Lower leg skin (tissue), 3 donors: ENCODE results near the gene RHBDL3.

ENCODE experiments used
- POLR2A ChIP-seq, 2 donors: fragments of 450-650 bp; IDR thresholded peaks; one replicate each; pipeline ENCODE4 v1.6.1; 2016 to 2017; ENCODE audit warnings: antibody characterized with exemption in 2 of 2, mild to moderate bottlenecking in 1 of 2, moderate library complexity in 1 of 2
- TF ChIP-seq, protein P1 (sequence below), 3 donors: fragments of 450-650 bp; IDR thresholded peaks; one replicate each; pipeline ENCODE4 v1.5.1; 2016; ENCODE audit warnings: antibody characterized with exemption in 3 of 3, mild to moderate bottlenecking in 3 of 3, moderate library complexity in 2 of 3

DNA sequence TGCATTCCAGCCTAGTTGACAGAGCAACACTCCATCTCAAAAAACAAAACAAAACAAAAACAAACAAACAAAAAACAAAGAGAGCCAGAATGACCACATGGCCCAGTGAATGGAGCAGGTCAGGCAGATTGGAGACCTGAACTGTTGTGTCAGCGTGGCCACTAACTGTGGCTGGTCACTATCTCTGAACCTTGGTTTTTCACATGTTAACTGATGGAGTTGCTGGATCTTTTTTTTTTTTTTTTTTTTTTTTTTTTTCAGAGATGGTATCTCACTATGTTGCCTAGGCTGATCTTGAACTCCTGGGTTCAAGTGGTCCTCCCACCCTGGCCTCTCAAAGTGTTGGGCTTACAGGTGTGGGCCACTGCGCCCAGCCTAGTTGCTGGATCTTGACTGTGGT is 31.8 kb downstream of the RHBDL3 start:
- TF ChIP-seq, protein P1, sequence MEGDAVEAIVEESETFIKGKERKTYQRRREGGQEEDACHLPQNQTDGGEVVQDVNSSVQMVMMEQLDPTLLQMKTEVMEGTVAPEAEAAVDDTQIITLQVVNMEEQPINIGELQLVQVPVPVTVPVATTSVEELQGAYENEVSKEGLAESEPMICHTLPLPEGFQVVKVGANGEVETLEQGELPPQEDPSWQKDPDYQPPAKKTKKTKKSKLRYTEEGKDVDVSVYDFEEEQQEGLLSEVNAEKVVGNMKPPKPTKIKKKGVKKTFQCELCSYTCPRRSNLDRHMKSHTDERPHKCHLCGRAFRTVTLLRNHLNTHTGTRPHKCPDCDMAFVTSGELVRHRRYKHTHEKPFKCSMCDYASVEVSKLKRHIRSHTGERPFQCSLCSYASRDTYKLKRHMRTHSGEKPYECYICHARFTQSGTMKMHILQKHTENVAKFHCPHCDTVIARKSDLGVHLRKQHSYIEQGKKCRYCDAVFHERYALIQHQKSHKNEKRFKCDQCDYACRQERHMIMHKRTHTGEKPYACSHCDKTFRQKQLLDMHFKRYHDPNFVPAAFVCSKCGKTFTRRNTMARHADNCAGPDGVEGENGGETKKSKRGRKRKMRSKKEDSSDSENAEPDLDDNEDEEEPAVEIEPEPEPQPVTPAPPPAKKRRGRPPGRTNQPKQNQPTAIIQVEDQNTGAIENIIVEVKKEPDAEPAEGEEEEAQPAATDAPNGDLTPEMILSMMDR (IDR thresholded peaks at IDR 0.05): no peak
- TF ChIP-seq POLR2A (IDR thresholded peaks at IDR 0.05): no peak
